Measurements from ENCODE around the gene SH3RF3. TPM values are rescaled to one million over a fixed set of nuclear protein-coding genes. Genes with fewer than 3 reads are reported as not detected.

Gene SH3RF3
- total and polyA plus RNA-seq, 9 of the 15 experiments (the other 6 are each of a cell fraction or from before 2014, with no cell fraction given), result 0.02 TPM; not detected in 8

DNA sequence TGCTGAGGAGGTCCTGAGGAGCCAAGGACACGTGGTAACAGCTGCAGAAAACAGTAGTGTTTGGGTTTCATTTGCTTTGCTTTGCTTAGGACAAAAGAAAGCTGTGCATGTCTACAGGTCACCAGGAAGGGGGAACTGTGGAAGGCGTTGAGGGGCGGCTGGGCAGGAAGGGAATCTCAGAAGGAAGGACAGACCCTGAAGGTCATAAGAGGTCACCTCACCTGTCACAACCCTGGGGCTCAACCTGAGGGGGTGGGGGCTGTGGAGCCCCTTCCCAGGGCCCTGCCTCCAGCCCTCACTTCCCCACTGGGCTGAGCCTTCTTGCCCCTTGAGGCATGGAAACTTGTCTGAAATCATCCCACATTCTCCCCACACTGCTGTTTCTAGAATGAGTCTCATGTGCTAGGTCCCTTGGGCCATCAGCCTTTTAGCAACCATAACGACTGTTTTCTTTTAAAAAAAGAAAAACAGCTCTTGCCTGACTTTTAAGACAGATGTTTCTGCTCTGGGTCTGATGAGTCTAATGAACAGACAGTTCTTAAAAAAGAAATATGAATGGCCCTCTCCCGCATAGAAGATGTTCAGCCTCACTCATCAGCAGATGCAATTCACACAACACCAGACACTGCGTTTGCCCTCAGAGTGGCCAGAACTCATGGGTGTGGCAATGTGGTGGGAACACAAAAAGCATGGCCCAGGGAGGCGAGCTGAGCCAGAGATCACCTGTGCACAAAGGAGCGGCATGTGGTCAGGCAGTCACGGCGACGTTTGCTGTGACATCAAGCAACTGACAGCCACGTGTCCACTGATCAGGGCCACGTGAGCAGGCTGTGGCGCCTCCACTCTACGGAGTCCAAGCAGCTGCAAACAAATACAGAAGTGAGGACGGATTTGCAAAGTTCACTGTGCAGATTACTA is 400.8 kb downstream of the SH3RF3 start (continued):
- TF ChIP-seq MGA (IDR thresholded peaks at IDR 0.05) (peak; percentile 51), RAD51 (IDR thresholded peaks at IDR 0.05; ENCODE audit: borderline replicate concordance, low read depth) (peak; percentile 41; the same call in 1 of the 2 replicates)
